OCI-LY1 (cell line): ENCODE data around the gene CACFD1.

Experiments used
- EZH2 ChIP-seq: fragments of 200-600 bp; sonication (generic), shearing (Covaris generic); IDR thresholded peaks from 2 replicates; pipeline ENCODE4 v1.8.0; 2017; ENCODE audit warnings: borderline replicate concordance, mixed run types, mild to moderate bottlenecking, antibody characterized with exemption, low read length, moderate library complexity, mixed read lengths
- TF ChIP-seq, protein P1 (sequence below): fragments of 200-600 bp; sonication (generic), shearing (Covaris generic); IDR thresholded peaks from 2 replicates; pipeline ENCODE4 v1.5.1; 2017; ENCODE audit warnings: mild to moderate bottlenecking, antibody characterized with exemption, low read length, moderate library complexity, mixed read lengths

DNA sequence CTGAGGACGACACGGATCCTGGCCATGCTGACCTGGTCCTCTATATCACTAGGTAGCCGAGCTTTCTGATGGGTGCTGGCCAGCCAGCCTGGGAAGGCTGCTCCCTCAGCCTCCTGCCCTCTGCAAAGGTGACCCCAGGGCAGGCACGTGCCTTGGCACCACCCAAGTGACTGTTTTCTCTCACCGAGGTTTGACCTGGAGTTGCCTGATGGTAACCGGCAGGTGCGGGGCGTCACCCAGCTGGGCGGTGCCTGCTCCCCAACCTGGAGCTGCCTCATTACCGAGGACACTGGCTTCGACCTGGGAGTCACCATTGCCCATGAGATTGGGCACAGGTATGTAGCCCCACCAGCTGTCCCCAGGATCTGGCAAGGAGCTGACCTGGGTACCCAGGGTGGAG lies 33.8 kb upstream of the CACFD1 start:
- TF ChIP-seq, protein P1, sequence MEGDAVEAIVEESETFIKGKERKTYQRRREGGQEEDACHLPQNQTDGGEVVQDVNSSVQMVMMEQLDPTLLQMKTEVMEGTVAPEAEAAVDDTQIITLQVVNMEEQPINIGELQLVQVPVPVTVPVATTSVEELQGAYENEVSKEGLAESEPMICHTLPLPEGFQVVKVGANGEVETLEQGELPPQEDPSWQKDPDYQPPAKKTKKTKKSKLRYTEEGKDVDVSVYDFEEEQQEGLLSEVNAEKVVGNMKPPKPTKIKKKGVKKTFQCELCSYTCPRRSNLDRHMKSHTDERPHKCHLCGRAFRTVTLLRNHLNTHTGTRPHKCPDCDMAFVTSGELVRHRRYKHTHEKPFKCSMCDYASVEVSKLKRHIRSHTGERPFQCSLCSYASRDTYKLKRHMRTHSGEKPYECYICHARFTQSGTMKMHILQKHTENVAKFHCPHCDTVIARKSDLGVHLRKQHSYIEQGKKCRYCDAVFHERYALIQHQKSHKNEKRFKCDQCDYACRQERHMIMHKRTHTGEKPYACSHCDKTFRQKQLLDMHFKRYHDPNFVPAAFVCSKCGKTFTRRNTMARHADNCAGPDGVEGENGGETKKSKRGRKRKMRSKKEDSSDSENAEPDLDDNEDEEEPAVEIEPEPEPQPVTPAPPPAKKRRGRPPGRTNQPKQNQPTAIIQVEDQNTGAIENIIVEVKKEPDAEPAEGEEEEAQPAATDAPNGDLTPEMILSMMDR, result no peak
- TF ChIP-seq EZH2, result no peak
